Trophoblast cell (in vitro differentiated cells and primary cell): ENCODE measurements around the gene NUP54.
A peak's percentile ranks its signal among the peaks of the same experiment; 100 is the strongest.

Source experiments
- DNase-seq, 2 donors: peaks; one replicate each; pipeline ENCODE4 v3.0.0-alpha.2; 2016
- H2AFZ ChIP-seq: 2 replicates; pipeline ENCODE4 v1.6.1; 2013; ENCODE audit warnings: low read length, moderate library complexity, mild to moderate bottlenecking; ENCODE audit not compliant: insufficient read depth, poor library complexity
- H2AK5ac ChIP-seq: 2 replicates; pipeline ENCODE4 v1.6.1; 2013; ENCODE audit warnings: mild to moderate bottlenecking, low read length
- H2BK120ac ChIP-seq: 2 replicates; pipeline ENCODE4 v1.6.1; 2013; ENCODE audit warnings: low read length, mild to moderate bottlenecking, moderate library complexity; ENCODE audit not compliant: insufficient read depth, poor library complexity
- H2BK12ac ChIP-seq: 2 replicates; pipeline ENCODE4 v1.6.1; 2013; ENCODE audit warnings: mild to moderate bottlenecking, low read length, moderate library complexity
- H2BK5ac ChIP-seq: 2 replicates; pipeline ENCODE4 v1.6.1; 2013; ENCODE audit warnings: low read length, low read depth, moderate library complexity, mild to moderate bottlenecking; ENCODE audit not compliant: poor library complexity
- H3K14ac ChIP-seq: 2 replicates; pipeline ENCODE4 v1.6.1; 2013; ENCODE audit warnings: mild to moderate bottlenecking, low read length
- H3K18ac ChIP-seq: 2 replicates; pipeline ENCODE4 v1.6.1; 2013; ENCODE audit warnings: mild to moderate bottlenecking, low read length
- H3K23ac ChIP-seq: 2 replicates; pipeline ENCODE4 v1.6.1; 2013; ENCODE audit warnings: low read length
- H3K27ac ChIP-seq: 2 replicates; pipeline ENCODE4 v1.5.1; 2013; ENCODE audit warnings: low read depth, mild to moderate bottlenecking, inconsistent platforms, low read length, moderate library complexity
- H3K27me3 ChIP-seq: 2 replicates; pipeline ENCODE4 v1.6.1; 2013; ENCODE audit warnings: inconsistent platforms, mild to moderate bottlenecking, low read length, moderate library complexity; ENCODE audit not compliant: insufficient read depth
- H3K36me3 ChIP-seq, 2 experiments: 1 replicate in 1 of 2; 2 replicates in 1 of 2; pipeline ENCODE4 v1.6.1; 2013; ENCODE audit warnings: low read length in 2 of 2, mild to moderate bottlenecking in 2 of 2, moderate library complexity in 1 of 2; ENCODE audit not compliant: insufficient read depth in 2 of 2, control insufficient read depth in 1 of 2
- H3K4ac ChIP-seq: 2 replicates; pipeline ENCODE4 v1.6.1; 2013; ENCODE audit warnings: low read depth, mild to moderate bottlenecking, low read length, moderate library complexity
- H3K4me1 ChIP-seq, 2 experiments: 1 replicate in 1 of 2; 2 replicates in 1 of 2; pipeline ENCODE4 v1.6.1; 2013; ENCODE audit warnings: low read length in 2 of 2, mild to moderate bottlenecking in 2 of 2, moderate library complexity in 1 of 2; ENCODE audit not compliant: insufficient read depth in 2 of 2, control insufficient read depth in 1 of 2
- H3K4me2 ChIP-seq: 2 replicates; pipeline ENCODE4 v1.6.1; 2013; ENCODE audit warnings: inconsistent platforms, mild to moderate bottlenecking, low read length, moderate library complexity
- H3K4me3 ChIP-seq: 2 replicates; pipeline ENCODE4 v1.5.1; 2013; ENCODE audit warnings: mild to moderate bottlenecking, low read depth, low read length, inconsistent platforms
- H3K79me1 ChIP-seq: one replicate; pipeline ENCODE4 v1.6.1; 2013; ENCODE audit warnings: low read length
- H3K79me2 ChIP-seq: 2 replicates; pipeline ENCODE4 v1.6.1; 2013; ENCODE audit warnings: low read length, mild to moderate bottlenecking; ENCODE audit not compliant: control insufficient read depth, insufficient read depth, poor library complexity
- H3K9ac ChIP-seq: 2 replicates; pipeline ENCODE4 v1.6.1; 2013; ENCODE audit warnings: mild to moderate bottlenecking, low read length
- H3K9me3 ChIP-seq: 2 replicates; pipeline ENCODE4 v1.6.1; 2013; ENCODE audit warnings: low read depth, mild to moderate bottlenecking, control low read depth, inconsistent platforms, low read length; ENCODE audit not compliant: insufficient read depth
- H4K12ac ChIP-seq: 2 replicates; pipeline ENCODE4 v1.6.1; 2013; ENCODE audit warnings: low read depth, mild to moderate bottlenecking, low read length, moderate library complexity
- H4K8ac ChIP-seq: 2 replicates; pipeline ENCODE4 v1.6.1; 2013; ENCODE audit warnings: low read depth, mild to moderate bottlenecking, low read length, moderate library complexity
- H4K91ac ChIP-seq: one replicate; pipeline ENCODE4 v1.6.1; 2013; ENCODE audit warnings: low read depth, mild to moderate bottlenecking, low read length, moderate library complexity
- WGBS: extraction: QIAGEN DNeasy Blood & Tissue Kit; methylation state at CpG from one replicate; pipeline ENCODE4 v1.1.7; 2013; ENCODE audit warnings: missing lambda C conversion rate; ENCODE audit not compliant: insufficient read length, insufficient coverage; ENCODE audit errors: extremely low coverage; 5-methylcytosine and 5-hydroxymethylcytosine counted together

NUP54 gene

GRCh38 chr4:76078033-76078613 lies 70.1 kb downstream of the NUP54 start:
- no peaks in the 10 kb centered on the region for H3K9me3 ChIP-seq
- H3K4me1 ChIP-seq = no peaks in the 10 kb centered on the region
- no peak overlapping the region for H3K27ac ChIP-seq
- no peak overlapping the region for H3K4ac ChIP-seq
- no peak overlapping the region for H3K18ac ChIP-seq
- no peak overlapping the region for H2AFZ ChIP-seq
- no peak overlapping the region for H2BK120ac ChIP-seq
- H3K4me2 ChIP-seq = no peak overlapping the region
- H3K79me1 ChIP-seq = no peaks in the 10 kb centered on the region
- no peaks in the 10 kb centered on the region for H3K27me3 ChIP-seq
- H3K36me3 ChIP-seq = no peaks in the 10 kb centered on the region
- no peak for DNase-seq
- H2AK5ac ChIP-seq = no peak overlapping the region
- H2BK12ac ChIP-seq = no peak overlapping the region
- no peak overlapping the region for H4K91ac ChIP-seq
- no peaks in the 10 kb centered on the region for H3K79me2 ChIP-seq
- no peak overlapping the region for H3K14ac ChIP-seq
- H3K23ac ChIP-seq = no peak overlapping the region
- H2BK5ac ChIP-seq = no peak overlapping the region
- no CpG with 5 or more reads among the region's 4 CpGs for WGBS
- H3K4me3 ChIP-seq = no peak overlapping the region
- no peak overlapping the region for H3K9ac ChIP-seq
- no peak overlapping the region for H4K12ac ChIP-seq
- H4K8ac ChIP-seq = no peak overlapping the region

- H2BK12ac ChIP-seq = no peak overlapping the region
- no peak overlapping the region for H3K23ac ChIP-seq
- H4K8ac ChIP-seq = no peak overlapping the region
- H3K79me1 ChIP-seq = no peaks in the 10 kb centered on the region
- H3K4me3 ChIP-seq = no peak overlapping the region
- H3K27ac ChIP-seq = no peak overlapping the region
- H2AFZ ChIP-seq = no peak overlapping the region
- WGBS = no CpG with 5 or more reads among the region's 4 CpGs
- H3K79me2 ChIP-seq = no peaks in the 10 kb centered on the region
- no peak overlapping the region for H4K12ac ChIP-seq
- no peak overlapping the region for H3K9ac ChIP-seq
- no peak overlapping the region for H2AK5ac ChIP-seq
- H3K4me2 ChIP-seq = no peak overlapping the region
- no peaks in the 10 kb centered on the region for H3K9me3 ChIP-seq
- no peak overlapping the region for H3K14ac ChIP-seq
- no peak overlapping the region for H2BK120ac ChIP-seq
- no peak for DNase-seq
- H3K36me3 ChIP-seq = no peaks in the 10 kb centered on the region
- H3K18ac ChIP-seq = no peak overlapping the region
- H2BK5ac ChIP-seq = no peak overlapping the region
- no peaks in the 10 kb centered on the region for H3K4me1 ChIP-seq
- no peaks in the 10 kb centered on the region for H3K27me3 ChIP-seq
- no peak overlapping the region for H4K91ac ChIP-seq
- no peak overlapping the region for H3K4ac ChIP-seq
These were observed 73.1 kb downstream of the NUP54 start for GRCh38 chr4:76074993-76075600.

- no peak within 1 kb of the TSS for H3K23ac ChIP-seq
- H4K91ac ChIP-seq = no peak within 1 kb of the TSS
- no peak for DNase-seq
- no peak within 1 kb of the TSS for H2BK12ac ChIP-seq
- no peak within 1 kb of the TSS for H2AFZ ChIP-seq
- H3K4ac ChIP-seq = no peak within 1 kb of the TSS
- no peak within 1 kb of the TSS for H3K4me2 ChIP-seq
- no peaks in the 10 kb centered on the region for H3K27me3 ChIP-seq
- no peak within 1 kb of the TSS for H3K18ac ChIP-seq
- no peak within 1 kb of the TSS for H2BK5ac ChIP-seq
- no peak within 1 kb of the TSS for H3K14ac ChIP-seq
- H3K79me1 ChIP-seq = no peaks in the 10 kb centered on the region
- H4K8ac ChIP-seq = no peak within 1 kb of the TSS
- H2BK120ac ChIP-seq = no peak within 1 kb of the TSS
- no peak within 1 kb of the TSS for H2AK5ac ChIP-seq
- no peaks in the 10 kb centered on the region for H3K79me2 ChIP-seq
- H3K9ac ChIP-seq = no peak within 1 kb of the TSS
- H4K12ac ChIP-seq = no peak within 1 kb of the TSS
- H3K36me3 ChIP-seq = no peaks in the 10 kb centered on the region
- no peak within 1 kb of the TSS for H3K27ac ChIP-seq
- H3K4me1 ChIP-seq = no peaks in the 10 kb centered on the region
- H3K4me3 ChIP-seq = no peak within 1 kb of the TSS
- no CpG with 5 or more reads among the region's 1 CpG for WGBS
- H3K9me3 ChIP-seq = no peaks in the 10 kb centered on the region
These were observed 73.7 kb downstream of the NUP54 start, which contains the start of gene ART3 for GRCh38 chr4:76074468-76074867. TSS of gene ART3 (plus strand) at chr4:76074709. CDS start at chr4:76075890, 1,181 bp downstream.

- Histone ChIP-seq H2BK120ac (no peak overlapping the region), H3K79me2 (no peaks in the 10 kb centered on the region), H3K4me2 (no peak overlapping the region)
These were observed 75.4 kb downstream of the NUP54 start for GRCh38 chr4:76072760-76073159.

More at GRCh38 chr4:76072760-76073159, 75.4 kb downstream of the NUP54 start:
- no peak overlapping the region for H2BK12ac ChIP-seq
- no peak overlapping the region for H2BK5ac ChIP-seq
- no peak overlapping the region for H4K91ac ChIP-seq
- no peak overlapping the region for H3K23ac ChIP-seq
- no peaks in the 10 kb centered on the region for H3K36me3 ChIP-seq
- no peaks in the 10 kb centered on the region for H3K4me1 ChIP-seq
- DNase-seq = peak in 1 of 2 donors; percentile 4
- no peak overlapping the region for H3K14ac ChIP-seq
- H3K4ac ChIP-seq = no peak overlapping the region
- no peak overlapping the region for H2AK5ac ChIP-seq
- no peak overlapping the region for H3K18ac ChIP-seq
- H4K8ac ChIP-seq = no peak overlapping the region
- no peak overlapping the region for H3K9ac ChIP-seq
- H3K9me3 ChIP-seq = no peaks in the 10 kb centered on the region
- no peak overlapping the region for H2AFZ ChIP-seq
- H3K27ac ChIP-seq = no peak overlapping the region
- H4K12ac ChIP-seq = no peak overlapping the region
- H3K27me3 ChIP-seq = no peaks in the 10 kb centered on the region
- no CpG with 5 or more reads among the region's 4 CpGs for WGBS
- no peak overlapping the region for H3K4me3 ChIP-seq
- no peaks in the 10 kb centered on the region for H3K79me1 ChIP-seq
